DLD1 (cell line): ENCODE results near the gene RNASE13.

ENCODE experiments used
- in situ Hi-C: cut with HindIII; loops from 2 replicates; pipeline ENCODE4 v1.10.0; 2017; ENCODE audit warnings: low sequenced_read_pairs

RNASE13 gene, protein sequence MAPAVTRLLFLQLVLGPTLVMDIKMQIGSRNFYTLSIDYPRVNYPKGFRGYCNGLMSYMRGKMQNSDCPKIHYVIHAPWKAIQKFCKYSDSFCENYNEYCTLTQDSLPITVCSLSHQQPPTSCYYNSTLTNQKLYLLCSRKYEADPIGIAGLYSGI

GRCh38 chr14:21034707-21035106 lies at the start of gene RNASE13:
Gene RNASE13 (minus strand): TSS chr14:21034807. CDS start chr14:21034288, 519 bp downstream.
- in situ Hi-C loops = no loop called here

DNA sequence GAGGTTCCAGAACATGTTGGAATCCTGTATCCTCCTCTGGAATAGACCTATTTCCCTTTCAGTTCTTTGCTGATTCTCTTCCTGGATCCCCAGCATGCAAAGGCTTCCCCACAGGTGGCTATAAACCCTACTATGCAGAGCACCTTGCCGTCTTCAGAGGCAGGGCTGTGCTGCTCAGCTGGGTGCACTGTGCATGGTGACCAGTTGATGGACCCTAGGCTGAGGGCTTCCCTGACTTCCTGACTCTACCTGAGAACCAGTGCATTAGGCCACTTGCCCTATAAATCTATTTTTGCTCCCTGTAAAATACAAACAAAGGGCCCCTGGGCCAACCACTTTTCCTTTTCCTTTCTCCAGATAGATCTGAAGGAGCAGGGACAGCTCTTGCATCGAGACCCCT lies 49.8 kb upstream of the RNASE13 start:
- in situ Hi-C loops = no loop called here

DNA sequence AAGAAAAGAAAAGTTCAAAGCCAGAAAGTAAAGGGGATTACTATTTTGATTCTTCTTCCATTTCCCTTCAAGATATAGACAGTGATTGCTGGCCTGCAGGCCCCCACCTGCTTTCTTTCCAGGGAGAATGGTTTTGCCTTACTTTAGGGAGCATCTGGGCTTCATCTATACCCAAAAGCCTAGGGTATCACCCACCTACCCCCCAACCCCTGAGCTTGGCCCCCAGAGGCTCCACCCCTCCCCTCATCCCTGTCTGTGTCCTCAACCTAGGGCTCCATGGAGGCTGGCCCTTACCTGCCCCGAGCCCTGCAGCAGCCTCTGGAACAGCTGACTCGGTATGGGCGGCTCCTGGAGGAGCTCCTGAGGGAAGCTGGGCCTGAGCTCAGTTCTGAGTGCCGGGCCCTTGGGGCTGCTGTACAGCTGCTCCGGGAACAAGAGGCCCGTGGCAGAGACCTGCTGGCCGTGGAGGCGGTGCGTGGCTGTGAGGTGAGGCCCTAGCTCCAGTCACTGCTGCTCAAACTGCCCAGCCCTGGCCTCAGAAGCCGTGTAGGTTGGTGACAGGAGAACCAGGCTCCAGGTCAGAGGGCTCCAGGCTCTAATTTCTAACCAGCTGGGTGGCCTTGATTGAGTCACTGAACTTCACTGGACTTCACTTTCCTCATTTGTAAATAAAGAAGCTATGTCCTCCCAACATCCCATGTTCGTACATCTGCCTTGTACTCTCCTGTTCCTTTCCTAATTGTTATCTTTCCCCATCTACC lies 49.1 kb upstream of the RNASE13 start:
- in situ Hi-C loops = no loop called here

DNA sequence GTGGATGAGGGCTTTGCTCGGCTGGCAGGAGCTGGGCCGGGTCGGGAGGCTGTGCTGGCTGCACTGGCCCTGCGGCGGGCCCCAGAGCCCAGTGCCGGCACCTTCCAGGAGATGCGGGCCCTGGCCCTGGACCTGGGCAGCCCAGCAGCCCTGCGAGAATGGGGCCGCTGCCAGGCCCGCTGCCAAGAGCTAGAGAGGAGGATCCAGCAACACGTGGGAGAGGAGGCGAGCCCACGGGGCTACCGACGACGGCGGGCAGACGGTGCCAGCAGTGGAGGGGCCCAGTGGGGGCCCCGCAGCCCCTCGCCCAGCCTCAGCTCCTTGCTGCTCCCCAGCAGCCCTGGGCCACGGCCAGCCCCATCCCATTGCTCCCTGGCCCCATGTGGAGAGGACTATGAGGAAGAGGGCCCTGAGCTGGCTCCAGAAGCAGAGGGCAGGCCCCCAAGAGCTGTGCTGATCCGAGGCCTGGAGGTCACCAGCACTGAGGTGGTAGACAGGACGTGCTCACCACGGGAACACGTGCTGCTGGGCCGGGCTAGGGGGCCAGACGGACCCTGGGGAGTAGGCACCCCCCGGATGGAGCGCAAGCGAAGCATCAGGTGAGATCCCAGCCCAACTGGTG lies 47.0 kb upstream of the RNASE13 start:
- in situ Hi-C loops = no loop called here

GRCh38 chr14:21078726-21079125 lies 44.1 kb upstream of the RNASE13 start:
- in situ Hi-C loops = no loop called here

GRCh38 chr14:21078287-21078686 lies 43.7 kb upstream of the RNASE13 start:
- in situ Hi-C loops = no loop called here

DNA sequence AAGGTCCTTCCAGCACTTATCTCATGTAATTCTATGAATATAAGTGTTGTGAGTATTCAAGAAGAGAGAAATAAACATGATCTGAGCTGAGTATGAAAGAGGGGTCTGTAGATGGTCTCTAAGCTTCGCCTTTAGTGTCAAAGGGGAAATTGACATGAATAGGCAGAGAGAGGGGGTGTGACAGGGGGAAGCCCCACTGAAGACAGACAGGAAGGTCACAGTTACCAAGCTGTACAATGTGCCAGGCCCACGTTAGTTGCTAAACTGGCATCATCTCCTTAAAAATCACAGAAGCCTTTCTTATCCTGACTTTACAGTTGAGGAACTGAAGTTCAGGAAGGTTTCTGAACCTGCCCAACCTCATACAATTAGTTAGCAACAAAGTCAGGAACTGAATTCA lies 43.1 kb upstream of the RNASE13 start:
- in situ Hi-C loops = no loop called here

DNA sequence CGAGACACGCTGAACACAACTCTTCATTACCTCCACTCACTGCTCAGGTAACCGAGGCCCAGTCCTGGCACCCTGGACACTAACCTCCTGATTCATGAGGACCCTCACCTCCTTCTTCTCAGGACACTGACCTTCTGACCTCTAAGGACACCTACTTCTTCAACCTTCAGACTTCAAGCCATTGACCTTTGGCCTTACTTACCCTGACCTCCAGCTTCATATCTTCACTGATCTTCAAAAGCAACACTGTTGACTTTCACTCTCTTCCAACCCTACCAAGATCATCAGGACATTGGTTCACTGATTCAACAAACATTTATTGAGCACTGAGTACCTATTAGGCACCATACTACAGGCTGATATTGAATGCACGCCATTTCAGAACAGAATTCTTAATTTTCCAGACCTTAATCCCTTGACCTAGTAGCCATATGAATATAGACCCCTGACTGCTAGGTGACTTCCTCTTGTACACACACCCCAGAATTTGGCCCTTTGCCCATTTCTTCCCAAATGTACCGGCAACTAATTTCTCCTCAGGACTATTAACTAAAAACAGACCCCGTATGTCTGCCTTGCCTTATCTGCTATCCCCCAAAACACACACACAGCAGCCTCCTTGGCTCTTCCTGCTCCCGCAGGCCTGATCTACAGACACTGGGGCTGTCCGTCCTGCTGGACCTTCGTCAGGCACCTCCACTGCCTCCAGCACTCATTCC lies 41.3 kb upstream of the RNASE13 start:
- in situ Hi-C loops = no loop called here

GRCh38 chr14:21074398-21075272 lies 40.0 kb upstream of the RNASE13 start:
- in situ Hi-C loops = no loop called here

- in situ Hi-C loops = no loop called here
These were observed 39.3 kb upstream of the RNASE13 start for GRCh38 chr14:21073921-21074320.

- in situ Hi-C loops = no loop called here
These were observed 38.3 kb upstream of the RNASE13 start for GRCh38 chr14:21072781-21073339.

DNA sequence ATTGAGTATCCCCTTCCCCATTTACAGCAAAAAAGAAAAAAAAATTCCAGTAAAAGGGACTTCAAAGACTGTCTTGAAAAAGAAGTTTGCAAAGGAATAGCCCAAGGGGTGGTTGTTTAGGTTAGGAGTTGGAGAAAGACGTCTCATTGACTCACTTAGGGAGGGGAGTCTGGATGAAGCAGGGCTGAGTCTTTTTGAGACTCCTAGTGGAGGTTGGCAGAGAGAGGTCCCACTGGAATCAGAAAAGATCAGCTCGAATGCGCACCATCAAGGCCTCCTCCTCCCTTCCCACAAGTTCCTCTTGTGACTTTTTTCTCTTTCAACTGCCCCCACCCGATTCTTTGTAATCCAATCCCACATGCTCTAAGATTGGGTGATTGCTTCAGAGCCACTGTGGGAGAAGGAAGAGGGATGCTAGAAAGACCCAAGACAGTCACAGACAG lies 37.4 kb upstream of the RNASE13 start:
- in situ Hi-C loops = no loop called here

DNA sequence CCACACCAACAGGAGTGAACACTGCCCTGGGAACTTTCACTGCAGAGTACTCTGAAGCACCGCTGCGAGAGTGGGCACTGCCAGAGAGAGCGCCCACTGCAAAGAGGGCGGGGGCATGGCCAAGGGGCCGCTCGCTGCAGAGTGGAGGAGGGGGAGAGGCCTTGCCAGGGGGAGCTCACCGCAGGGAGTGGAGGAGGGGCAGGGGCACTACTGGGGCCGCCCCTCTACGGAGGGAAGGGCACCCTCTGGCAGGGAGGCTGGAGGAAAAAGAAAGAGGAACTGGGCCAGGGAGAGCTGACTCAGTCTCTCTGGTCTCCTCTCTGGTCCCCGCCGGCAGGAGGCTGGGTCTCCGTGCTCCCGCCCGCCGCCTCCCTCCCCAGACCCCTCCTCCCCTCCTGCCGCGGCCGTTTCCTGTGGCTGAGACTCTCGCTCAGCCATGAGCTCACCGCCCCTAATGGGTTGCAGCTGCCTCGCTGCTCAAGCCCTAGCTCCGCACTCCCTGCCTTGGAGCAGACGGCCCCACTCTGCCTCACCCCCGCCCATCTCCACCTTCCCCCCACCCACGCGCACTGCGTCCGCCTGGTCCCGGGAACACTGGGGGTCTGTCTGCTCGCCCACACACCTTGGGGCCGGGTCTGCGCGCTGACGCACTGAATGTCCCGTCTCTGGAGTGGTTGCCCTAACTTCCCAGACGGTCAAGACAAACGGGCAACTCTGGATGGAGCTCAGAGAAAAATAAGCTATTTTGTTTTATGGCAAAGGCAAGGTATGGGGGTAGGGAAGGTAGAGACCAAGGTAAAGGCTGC lies 36.8 kb upstream of the RNASE13 start:
- in situ Hi-C loops = no loop called here

DNA sequence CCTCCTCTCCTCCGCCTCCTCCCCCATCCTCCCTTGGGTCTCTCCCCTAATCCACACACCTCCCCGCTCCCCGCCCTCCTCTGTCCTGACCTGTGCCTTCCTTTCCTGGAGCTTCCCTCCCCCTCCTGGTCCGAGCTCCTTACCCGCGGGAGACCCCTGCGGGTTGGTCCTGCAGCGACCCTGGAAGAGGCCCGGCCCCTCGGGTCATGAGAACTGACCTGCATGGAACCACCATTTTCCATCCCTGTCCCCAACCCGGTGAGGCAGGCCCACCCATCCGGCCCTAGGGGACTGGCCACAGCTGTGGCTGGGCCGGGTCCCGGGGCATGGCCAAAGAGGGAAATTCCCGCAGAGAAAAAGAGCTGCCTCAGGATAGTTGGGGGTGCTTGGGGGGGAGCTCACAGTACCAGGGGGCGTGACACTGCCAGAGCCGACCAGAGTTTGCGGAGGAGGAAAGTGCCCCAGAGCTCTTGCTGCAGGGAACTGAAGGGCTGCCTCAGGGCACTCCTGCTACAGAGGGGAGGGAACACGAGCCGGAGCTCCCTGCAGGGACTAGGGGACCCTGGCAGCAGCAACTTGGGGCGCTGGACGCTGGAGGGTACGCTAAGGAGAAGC lies 36.1 kb upstream of the RNASE13 start:
- in situ Hi-C loops = no loop called here

GRCh38 chr14:21070083-21070609 lies 35.5 kb upstream of the RNASE13 start, which contains the start of gene ARHGEF40:
Gene ARHGEF40 (plus strand): TSS chr14:21070304. CDS start chr14:21070397, 93 bp downstream.
- in situ Hi-C loops = no loop called here

GRCh38 chr14:21069388-21070082 lies 34.9 kb upstream of the RNASE13 start:
- in situ Hi-C loops = no loop called here

DNA sequence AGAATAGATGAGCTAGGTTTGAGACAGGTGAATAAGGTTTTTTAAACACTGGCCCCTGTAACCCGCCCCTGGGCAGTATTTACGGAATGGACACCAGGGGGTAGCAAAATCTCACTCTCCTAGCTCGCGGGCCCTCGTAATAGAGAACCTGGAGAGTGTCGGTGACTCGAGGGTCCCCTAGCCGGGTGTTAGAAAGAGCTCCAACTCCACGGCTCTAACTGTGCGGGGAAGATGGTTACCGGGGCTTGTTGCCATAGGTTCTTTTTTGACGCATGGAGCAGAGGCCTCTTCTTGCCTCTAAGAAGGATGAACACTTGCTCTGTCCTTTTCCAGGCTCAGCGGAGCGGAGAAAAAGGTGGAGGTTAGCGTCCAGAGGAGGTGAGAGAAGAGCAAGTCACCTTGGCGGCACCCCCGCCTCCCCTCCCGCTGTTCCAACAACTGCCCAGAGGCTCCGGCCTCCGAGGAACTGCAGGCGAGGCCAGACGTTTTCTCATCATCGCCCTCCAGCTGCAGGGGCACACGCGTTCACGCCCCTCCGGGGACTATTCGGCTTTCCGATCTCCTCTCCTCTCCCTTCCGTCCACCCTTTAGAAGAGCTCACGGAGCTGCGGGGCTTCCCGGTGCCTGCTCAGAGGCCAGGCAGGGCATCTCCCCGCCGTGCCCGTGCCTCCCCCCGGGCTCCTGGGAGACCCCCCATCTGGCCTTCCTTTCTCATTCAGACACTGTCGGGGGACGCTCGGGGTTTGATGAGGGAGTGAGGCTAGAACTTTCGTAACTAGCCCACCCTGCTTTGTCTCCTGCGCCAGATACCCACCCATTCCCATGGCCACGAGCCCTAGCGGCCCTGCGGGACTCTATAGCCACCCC lies 34.1 kb upstream of the RNASE13 start:
- in situ Hi-C loops = no loop called here
